GM12874 (cell line): Measurements from ENCODE around the gene PELI2.
A peak's percentile ranks its signal among the peaks of the same experiment; 100 is the strongest.

Source experiments
- TF ChIP-seq, protein P1 (sequence below): IDR thresholded peaks from 2 replicates; pipeline ENCODE4 v1.5.1; 2011; ENCODE audit warnings: low read depth, mild to moderate bottlenecking, control low read depth, low read length, moderate library complexity; ENCODE audit not compliant: insufficient read depth

The PELI2 gene

DNA sequence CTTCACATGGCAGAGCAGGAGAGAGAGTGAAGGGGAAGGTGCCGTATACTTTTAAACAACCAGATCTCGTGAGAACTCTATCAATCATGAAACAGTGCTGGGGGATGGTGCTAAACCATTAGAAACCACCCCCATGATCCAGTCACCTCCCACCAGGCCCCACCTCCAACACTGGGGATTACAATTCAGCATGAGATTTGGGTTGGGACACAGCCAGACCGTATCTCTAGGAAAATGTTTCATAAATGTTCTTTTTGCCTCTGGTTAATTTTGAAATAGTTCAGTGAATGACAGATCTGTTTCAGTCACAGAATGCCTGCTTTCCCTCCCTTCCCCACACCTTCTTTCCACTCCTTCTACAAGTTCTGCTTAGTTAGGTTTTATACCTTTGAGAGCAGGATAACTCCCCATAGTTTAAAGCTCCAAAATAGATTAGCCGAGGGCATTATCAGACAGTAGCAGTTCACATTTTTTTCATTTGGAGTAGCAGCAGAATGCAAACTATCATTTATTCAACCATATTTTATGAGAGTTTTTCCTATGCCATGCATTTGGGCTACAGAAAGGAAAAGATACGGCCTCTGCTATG lies 27.1 kb downstream of the PELI2 start:
- TF ChIP-seq, protein P1, sequence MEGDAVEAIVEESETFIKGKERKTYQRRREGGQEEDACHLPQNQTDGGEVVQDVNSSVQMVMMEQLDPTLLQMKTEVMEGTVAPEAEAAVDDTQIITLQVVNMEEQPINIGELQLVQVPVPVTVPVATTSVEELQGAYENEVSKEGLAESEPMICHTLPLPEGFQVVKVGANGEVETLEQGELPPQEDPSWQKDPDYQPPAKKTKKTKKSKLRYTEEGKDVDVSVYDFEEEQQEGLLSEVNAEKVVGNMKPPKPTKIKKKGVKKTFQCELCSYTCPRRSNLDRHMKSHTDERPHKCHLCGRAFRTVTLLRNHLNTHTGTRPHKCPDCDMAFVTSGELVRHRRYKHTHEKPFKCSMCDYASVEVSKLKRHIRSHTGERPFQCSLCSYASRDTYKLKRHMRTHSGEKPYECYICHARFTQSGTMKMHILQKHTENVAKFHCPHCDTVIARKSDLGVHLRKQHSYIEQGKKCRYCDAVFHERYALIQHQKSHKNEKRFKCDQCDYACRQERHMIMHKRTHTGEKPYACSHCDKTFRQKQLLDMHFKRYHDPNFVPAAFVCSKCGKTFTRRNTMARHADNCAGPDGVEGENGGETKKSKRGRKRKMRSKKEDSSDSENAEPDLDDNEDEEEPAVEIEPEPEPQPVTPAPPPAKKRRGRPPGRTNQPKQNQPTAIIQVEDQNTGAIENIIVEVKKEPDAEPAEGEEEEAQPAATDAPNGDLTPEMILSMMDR: no peak

DNA sequence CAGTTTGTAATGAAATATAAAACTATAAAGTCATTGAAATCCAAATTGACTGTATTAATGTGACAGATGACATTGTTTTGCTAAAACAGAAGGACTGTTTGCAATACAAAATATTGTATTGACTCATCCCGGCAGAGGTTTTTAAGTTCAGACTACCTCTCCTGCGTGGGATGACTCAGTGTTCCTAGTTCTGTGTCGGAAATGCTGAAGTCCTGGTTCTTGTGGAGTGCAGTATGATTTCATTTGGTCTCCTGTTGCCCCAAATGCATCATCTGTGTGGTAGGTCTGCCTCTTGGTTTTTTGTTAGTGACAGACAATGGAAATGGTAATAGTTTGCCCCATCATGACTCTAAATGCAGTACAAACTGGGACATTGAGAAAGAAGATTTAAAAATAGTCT lies 27.8 kb downstream of the PELI2 start:
- TF ChIP-seq, protein P1: no peak

DNA sequence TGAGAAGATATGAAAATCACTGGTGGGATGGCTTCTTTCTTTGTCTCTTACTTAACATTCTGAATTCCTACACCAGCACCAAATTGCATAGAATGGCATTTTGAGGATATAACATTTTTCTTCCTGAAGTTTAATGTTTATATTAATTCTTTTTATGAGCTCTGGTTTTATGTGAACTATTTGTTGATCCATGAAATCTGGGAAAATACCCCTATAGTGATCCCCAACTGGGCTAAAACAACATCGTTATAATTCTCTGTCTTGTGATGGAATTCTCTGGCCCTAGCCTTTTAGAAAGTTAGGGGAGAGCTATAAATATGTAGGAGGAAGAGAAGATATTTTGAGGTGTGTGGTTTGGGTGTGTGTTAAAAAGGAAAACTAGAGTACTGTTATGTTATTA lies 29.2 kb downstream of the PELI2 start:
- TF ChIP-seq, protein P1: no peak

DNA sequence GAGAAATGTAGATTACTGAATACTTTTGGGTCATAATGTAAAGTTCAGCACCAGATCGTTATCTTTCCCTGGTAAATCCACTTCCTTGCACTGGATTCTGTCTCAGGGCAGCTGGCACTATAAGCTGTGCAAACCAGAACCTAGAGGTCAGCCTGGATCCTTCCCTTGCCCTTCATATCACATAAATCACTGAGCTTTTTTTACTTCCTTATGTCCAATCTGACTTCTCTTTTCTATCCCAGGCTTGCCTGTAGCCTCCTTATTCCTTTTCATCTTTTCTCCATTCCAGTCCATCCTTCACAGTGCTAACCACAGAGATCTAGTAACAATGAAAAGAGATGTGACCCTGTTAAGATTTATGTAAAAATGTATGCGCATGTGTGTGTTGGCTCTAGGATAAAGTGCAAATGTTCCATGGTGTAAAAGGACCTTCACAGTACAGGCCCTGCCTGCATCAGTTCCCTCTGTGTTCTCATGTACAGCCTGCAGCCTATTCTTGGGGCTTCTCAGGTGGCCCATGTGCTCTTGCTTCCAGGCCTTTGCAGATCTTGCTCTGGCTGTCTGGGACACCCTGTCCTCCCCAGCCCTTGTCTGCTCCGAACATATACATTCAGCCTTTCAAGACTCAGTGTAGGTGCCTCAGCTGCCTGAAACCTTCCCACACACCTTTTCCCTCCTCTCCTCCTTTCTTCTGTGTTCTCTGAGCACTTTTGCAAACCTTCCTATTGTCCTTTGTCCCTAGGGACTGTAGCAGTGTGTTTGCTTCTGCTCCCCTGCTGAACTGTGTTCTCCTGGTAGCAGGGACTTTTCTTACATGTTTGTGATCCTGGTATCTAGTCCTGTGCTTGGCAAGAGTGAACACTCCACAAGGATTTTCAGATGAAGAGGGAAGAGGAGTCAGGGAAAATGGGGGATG lies 30.0 kb downstream of the PELI2 start:
- TF ChIP-seq, protein P1: no peak

DNA sequence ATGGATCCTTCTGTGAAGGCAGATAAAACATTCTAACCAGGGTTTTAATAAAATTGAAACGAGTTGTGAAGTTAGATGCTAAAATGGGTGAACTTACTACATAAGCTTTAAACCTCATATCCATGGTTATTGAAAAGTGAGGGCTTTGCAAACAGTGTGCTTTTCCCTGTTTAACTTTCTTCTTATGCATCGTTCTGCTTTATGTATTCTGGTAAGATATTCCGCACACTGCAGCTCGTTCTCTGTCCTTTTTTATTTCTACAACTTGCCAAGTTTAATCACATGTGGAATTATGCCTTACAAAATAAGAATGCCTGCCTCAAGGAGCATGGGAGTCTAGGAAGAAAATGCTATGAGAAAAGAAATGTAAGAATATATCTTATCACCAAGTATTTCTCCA lies 30.9 kb downstream of the PELI2 start:
- TF ChIP-seq, protein P1: no peak

DNA sequence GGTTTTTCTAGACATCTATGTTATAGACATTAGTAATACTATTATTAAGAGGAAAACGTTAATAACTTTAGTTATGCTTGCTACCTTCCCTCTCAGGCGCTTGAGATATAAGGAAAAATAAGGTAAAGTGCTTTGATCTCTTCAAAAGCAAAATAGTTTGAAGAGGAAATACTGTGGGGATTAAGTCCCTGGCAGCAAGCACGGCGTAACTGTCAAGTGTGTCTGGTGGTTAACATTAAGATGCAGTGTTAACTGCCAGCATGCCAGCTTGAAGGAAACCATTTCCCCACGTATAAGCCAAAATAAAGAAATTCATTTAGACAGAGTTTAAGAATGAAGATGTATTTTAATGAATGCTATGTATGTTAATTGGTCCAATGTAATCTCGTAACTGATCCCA lies 31.8 kb downstream of the PELI2 start:
- TF ChIP-seq, protein P1: no peak

DNA sequence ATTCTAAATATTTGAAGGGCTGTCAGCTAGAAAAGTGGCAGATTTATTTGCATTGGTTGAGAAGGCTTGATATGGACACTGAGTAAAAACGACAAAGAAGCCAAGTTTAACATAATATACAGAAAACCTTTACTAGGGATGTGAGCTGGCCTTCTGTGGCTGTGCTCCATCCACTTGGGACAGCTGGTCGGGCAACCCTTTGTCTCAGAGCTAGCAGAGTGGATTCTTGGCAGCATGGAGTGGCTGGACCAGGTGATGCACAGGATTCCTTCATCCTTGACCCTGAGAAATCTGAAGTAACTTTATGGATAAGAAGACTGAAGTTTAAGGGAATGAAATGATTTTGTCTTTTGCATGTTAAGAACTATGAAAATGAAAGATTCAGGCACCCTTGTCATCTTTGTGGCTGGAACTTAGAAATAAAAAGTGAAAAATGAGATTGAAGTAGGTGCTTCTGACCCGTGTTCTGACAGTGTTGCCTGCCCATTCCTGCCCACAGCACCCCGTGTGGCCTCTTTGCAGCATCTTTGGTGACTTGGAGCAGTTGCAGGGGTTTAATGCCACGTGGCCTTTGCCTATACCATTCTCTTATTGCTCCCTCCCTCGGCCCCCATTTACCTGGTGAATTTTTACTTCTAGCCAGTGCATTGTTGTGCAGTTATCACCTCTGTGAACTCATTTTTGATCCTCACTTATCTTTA lies 32.6 kb downstream of the PELI2 start:
- TF ChIP-seq, protein P1: peak; percentile 24; the same call in 1 of the 2 replicates
